ENCODE data around the gene FAM237B.
"Not testable (repeated sequence)": the region's sequence is repeated elsewhere in the genome, so short reads cannot be mapped to it uniquely, and the experiment has no call there.

Gene FAM237B

GRCh38 chr7:90320801-90321494 lies at the start of gene FAM237B:
Gene FAM237B (minus strand): TSS chr7:90321304. CDS start chr7:90319748, 1,556 bp downstream.
- DNase-seq (ENCODE audit: low spot score), result peak; percentile 71

GRCh38 chr7:90351987-90352386 lies 30.9 kb upstream of the FAM237B start:
- no peak for DNase-seq (ENCODE audit: low spot score)

- DNase-seq (ENCODE audit: low spot score), result not testable (repeated sequence)
Observed at GRCh38 chr7:90350032-90350431, 28.9 kb upstream of the FAM237B start.

GRCh38 chr7:90349305-90349704 lies 28.2 kb upstream of the FAM237B start:
- DNase-seq (ENCODE audit: low spot score), result no peak

- DNase-seq (ENCODE audit: low spot score), result no peak
Observed at GRCh38 chr7:90347759-90348158, 26.7 kb upstream of the FAM237B start.

- peak; percentile 99 for DNase-seq (ENCODE audit: low spot score)
Observed at GRCh38 chr7:90346336-90347125, 25.4 kb upstream of the FAM237B start, which contains the start of gene GTPBP10. Gene GTPBP10 (plus strand): TSS chr7:90346716. CDS start chr7:90346742, 26 bp downstream.

- peak; percentile 38 for DNase-seq (ENCODE audit: low spot score)
Observed at GRCh38 chr7:90345595-90346335, 24.7 kb upstream of the FAM237B start.

GRCh38 chr7:90345016-90345415 lies 23.9 kb upstream of the FAM237B start:
- DNase-seq (ENCODE audit: low spot score), result no peak

- no peak for DNase-seq (ENCODE audit: low spot score)
Observed at GRCh38 chr7:90337106-90337505, 16.0 kb upstream of the FAM237B start.

GRCh38 chr7:90334926-90335325 lies 13.8 kb upstream of the FAM237B start:
- DNase-seq (ENCODE audit: low spot score), result not testable (repeated sequence)

GRCh38 chr7:90334193-90334843 lies 13.2 kb upstream of the FAM237B start:
- no peak for DNase-seq (ENCODE audit: low spot score)

GRCh38 chr7:90326500-90326899 lies 5.4 kb upstream of the FAM237B start:
- no peak for DNase-seq (ENCODE audit: low spot score)

GRCh38 chr7:90322837-90323236 lies 1.7 kb upstream of the FAM237B start:
- DNase-seq (ENCODE audit: low spot score), result no peak

- no peak for DNase-seq (ENCODE audit: low spot score)
Observed at GRCh38 chr7:90320418-90320800, 695 bp downstream of the FAM237B start.

- DNase-seq (ENCODE audit: low spot score), result no peak
Observed at GRCh38 chr7:90320014-90320413, 1.1 kb downstream of the FAM237B start.

- no peak for DNase-seq (ENCODE audit: low spot score)
Observed at GRCh38 chr7:90313907-90314306, 7.2 kb downstream of the FAM237B start.

- DNase-seq (ENCODE audit: low spot score), result no peak
Observed at GRCh38 chr7:90312745-90313144, 8.4 kb downstream of the FAM237B start.

- DNase-seq (ENCODE audit: low spot score), result no peak
Observed at GRCh38 chr7:90311175-90311574, 9.9 kb downstream of the FAM237B start.

GRCh38 chr7:90309872-90310271 lies 11.2 kb downstream of the FAM237B start:
- no peak for DNase-seq (ENCODE audit: low spot score)

- DNase-seq (ENCODE audit: low spot score), result no peak
Observed at GRCh38 chr7:90303241-90303640, 17.9 kb downstream of the FAM237B start.

- peak; percentile 80 for DNase-seq (ENCODE audit: low spot score)
Observed at GRCh38 chr7:90298145-90299038, 22.7 kb downstream of the FAM237B start.
